ENCODE results near the gene GOLGA8M.
A peak's percentile ranks its signal among the peaks of the same experiment; 100 is the strongest.
"Not testable (repeated sequence)": the region's sequence is repeated elsewhere in the genome, so short reads cannot be mapped to it uniquely, and the experiment has no call there.

The GOLGA8M gene

GRCh38 chr15:28712270-28712669 lies at the start of gene GOLGA8M:
GOLGA8M (minus strand) TSS chr15:28712421; CDS start chr15:28712323, 98 bp downstream.
- H3K4me3 ChIP-seq (ENCODE audit: low read depth, low read length); DNase-seq (ENCODE audit: low read depth): not testable (repeated sequence)

- not testable (repeated sequence) for DNase-seq (ENCODE audit: low read depth); H3K4me3 ChIP-seq (ENCODE audit: low read depth, low read length)
These were observed 30.7 kb upstream of the GOLGA8M start for GRCh38 chr15:28742890-28743289.

- DNase-seq (ENCODE audit: low read depth), result not testable (repeated sequence)
- peak overlapping the region; percentile 34 for H3K4me3 ChIP-seq (ENCODE audit: low read depth, low read length)
These were observed 26.5 kb upstream of the GOLGA8M start for GRCh38 chr15:28738590-28739292.

GRCh38 chr15:28738200-28738561 lies 26.0 kb upstream of the GOLGA8M start:
- peak overlapping the region; percentile 34 for H3K4me3 ChIP-seq (ENCODE audit: low read depth, low read length)

GRCh38 chr15:28737521-28738199 lies 25.4 kb upstream of the GOLGA8M start:
- peak overlapping the region; percentile 43 for H3K4me3 ChIP-seq (ENCODE audit: low read depth, low read length)
- not testable (repeated sequence) for DNase-seq (ENCODE audit: low read depth)
- TF ChIP-seq CTCF (IDR thresholded peaks at IDR 0.05; ENCODE audit: control insufficient read depth, extremely low read depth, insufficient read depth), result 0 out of 2 replicates have a peak, but pooled peaks have one; percentile 3

More at GRCh38 chr15:28738200-28738561, 26.0 kb upstream of the GOLGA8M start:
- DNase-seq (ENCODE audit: low read depth), result not testable (repeated sequence)

GRCh38 chr15:28728061-28728460 lies 15.8 kb upstream of the GOLGA8M start:
- DNase-seq (ENCODE audit: low read depth), result peak; percentile 17
- TF ChIP-seq CTCF (IDR thresholded peaks at IDR 0.05; ENCODE audit: control insufficient read depth, extremely low read depth, insufficient read depth), result peak; percentile 48
- not testable (repeated sequence) for H3K4me3 ChIP-seq (ENCODE audit: low read depth, low read length)

- H3K4me3 ChIP-seq (ENCODE audit: low read depth, low read length); DNase-seq (ENCODE audit: low read depth): not testable (repeated sequence)
These were observed 14.8 kb upstream of the GOLGA8M start for GRCh38 chr15:28727026-28727425.

- DNase-seq (ENCODE audit: low read depth), result no peak
- no peak for TF ChIP-seq CTCF (IDR thresholded peaks at IDR 0.05; ENCODE audit: control insufficient read depth, extremely low read depth, insufficient read depth)
These were observed 13.9 kb upstream of the GOLGA8M start for GRCh38 chr15:28726102-28726501.

GRCh38 chr15:28725556-28725955 lies 13.3 kb upstream of the GOLGA8M start:
- TF ChIP-seq CTCF (IDR thresholded peaks at IDR 0.05; ENCODE audit: control insufficient read depth, extremely low read depth, insufficient read depth), result no peak
- no peak for DNase-seq (ENCODE audit: low read depth)
- H3K4me3 ChIP-seq (ENCODE audit: low read depth, low read length), result no peak overlapping the region

More at GRCh38 chr15:28726102-28726501, 13.9 kb upstream of the GOLGA8M start:
- H3K4me3 ChIP-seq (ENCODE audit: low read depth, low read length), result no peak overlapping the region

GRCh38 chr15:28723986-28724385 lies 11.8 kb upstream of the GOLGA8M start:
- H3K4me3 ChIP-seq (ENCODE audit: low read depth, low read length); DNase-seq (ENCODE audit: low read depth): not testable (repeated sequence)

- not testable (repeated sequence) for H3K4me3 ChIP-seq (ENCODE audit: low read depth, low read length); DNase-seq (ENCODE audit: low read depth)
These were observed 7.4 kb upstream of the GOLGA8M start for GRCh38 chr15:28719626-28720025.

- not testable (repeated sequence) for DNase-seq (ENCODE audit: low read depth); H3K4me3 ChIP-seq (ENCODE audit: low read depth, low read length)
These were observed 6.4 kb upstream of the GOLGA8M start for GRCh38 chr15:28718576-28718975.

GRCh38 chr15:28714176-28714575 lies 2.0 kb upstream of the GOLGA8M start:
- not testable (repeated sequence) for H3K4me3 ChIP-seq (ENCODE audit: low read depth, low read length); DNase-seq (ENCODE audit: low read depth)

- peak; percentile 1 for DNase-seq (ENCODE audit: low read depth)
- H3K4me3 ChIP-seq (ENCODE audit: low read depth, low read length), result not testable (repeated sequence)
These were observed 8.3 kb downstream of the GOLGA8M start for GRCh38 chr15:28703927-28704326.

All from LNCaP clone FGC (cell line).